CD8-positive, alpha-beta memory T cell (primary cell): ENCODE measurements around the gene SCARB2. TPM values are rescaled to one million over a fixed set of nuclear protein-coding genes. Genes with fewer than 3 reads are reported as not detected.

Experiments used
- CTCF ChIA-PET: fragments of 350-600 bp; sonication (Branson Sonifier 250); formaldehyde crosslinking; loops from one replicate; lab custom pipeline; 2021; ENCODE audit warnings: antibody characterized with exemption; lab: Charles Lee
- POLR2A ChIA-PET: fragments of 350-600 bp; sonication (Branson Sonifier 250); formaldehyde crosslinking; loops from one replicate; lab custom pipeline; 2021; ENCODE audit warnings: antibody characterized with exemption; lab: Charles Lee
- DNase-seq, 5 donors: peaks; one replicate each; pipeline versions ENCODE4 v3.0.0 to v3.0.0-alpha.2; 2020 to 2022; ENCODE audit warnings: mixed read lengths in 1 of 5
- H3K27ac ChIP-seq: one replicate; pipeline ENCODE4 v1.7.0; 2013; ENCODE audit warnings: low read depth, mild to moderate bottlenecking, low read length, moderate library complexity
- H3K27me3 ChIP-seq: 2 replicates; pipeline ENCODE4 v1.7.0; 2013; ENCODE audit warnings: low read length, mild to moderate bottlenecking; ENCODE audit not compliant: insufficient read depth, poor library complexity, severe bottlenecking
- H3K36me3 ChIP-seq: 2 replicates; pipeline ENCODE4 v1.7.0; 2013; ENCODE audit warnings: mild to moderate bottlenecking, low read length, moderate library complexity; ENCODE audit not compliant: insufficient read depth
- H3K4me1 ChIP-seq: 2 replicates; pipeline ENCODE4 v1.7.0; 2013; ENCODE audit warnings: mild to moderate bottlenecking, low read length, moderate library complexity; ENCODE audit not compliant: insufficient read depth
- H3K4me3 ChIP-seq: 2 replicates; pipeline ENCODE4 v1.7.0; 2013; ENCODE audit warnings: mild to moderate bottlenecking, low read length
- H3K9me3 ChIP-seq: 2 replicates; pipeline ENCODE4 v1.7.0; 2013; ENCODE audit warnings: mild to moderate bottlenecking, low read length
- H3K27ac Mint-ChIP-seq, 8 donors: one replicate each; pipeline ENCODE4 v1.8.0; 2020 to 2021; ENCODE audit warnings: mixed read lengths in 8 of 8, mild to moderate bottlenecking in 6 of 8, inconsistent platforms in 3 of 8, moderate library complexity in 3 of 8
- H3K27me3 Mint-ChIP-seq, 2 donors: one replicate each; pipeline ENCODE4 v1.8.0; 2020 to 2021; ENCODE audit warnings: mixed read lengths in 2 of 2, mild to moderate bottlenecking in 1 of 2, moderate library complexity in 1 of 2
- H3K36me3 Mint-ChIP-seq, 3 donors: one replicate each; pipeline ENCODE4 v1.8.0; 2020 to 2021; ENCODE audit warnings: mixed read lengths in 3 of 3, inconsistent platforms in 1 of 3, mild to moderate bottlenecking in 1 of 3
- H3K4me1 Mint-ChIP-seq, 3 donors: one replicate each; pipeline ENCODE4 v1.8.0; 2020 to 2021; ENCODE audit warnings: mixed read lengths in 3 of 3, inconsistent platforms in 1 of 3, mild to moderate bottlenecking in 1 of 3
- H3K4me3 Mint-ChIP-seq, 7 donors: one replicate each; pipeline ENCODE4 v1.8.0; 2020 to 2021; ENCODE audit warnings: mixed read lengths in 7 of 7, mild to moderate bottlenecking in 6 of 7, moderate library complexity in 4 of 7, inconsistent platforms in 2 of 7
- H3K9me3 Mint-ChIP-seq, 5 donors: one replicate each; pipeline ENCODE4 v1.8.0; 2020 to 2022; ENCODE audit warnings: mixed read lengths in 5 of 5, mild to moderate bottlenecking in 3 of 5, moderate library complexity in 2 of 5, inconsistent platforms in 1 of 5
- polyA plus RNA-seq: library from polyadenylated mRNA; unstranded; fragments of 300-500 nt; fragmentation: Illumina TruSeq; gene quantifications from one replicate; pipeline ENCODE4 v1.2.3, GENCODE V29; 2021
- total RNA-seq, 2 experiments: library from RNA; stranded (reverse); gene quantifications; one replicate each; pipeline ENCODE4 v1.2.3, GENCODE V29; 2021

SCARB2 gene
- total and polyA plus RNA-seq, 3 experiments from 2014 or later: 6.2 to 17.6 (median 6.7) TPM

- Histone ChIP-seq H3K27me3 (no peaks in the 10 kb centered on the region), H3K4me1 (no peaks in the 10 kb centered on the region), H3K9me3 (no peaks in the 10 kb centered on the region), H3K36me3 (no peaks in the 10 kb centered on the region), H3K4me3 (no peak overlapping the region), H3K27ac (no peak overlapping the region)
- Mint-ChIP-seq H3K4me3 (no peak overlapping the region), H3K27me3 (peaks cover 4 to 31% of the 10 kb centered on the region in 2 donors), H3K36me3 (peaks cover 0 to 17% (median 2%) of the 10 kb centered on the region in 3 donors), H3K4me1 (no peaks in the 10 kb centered on the region), H3K27ac (no peak overlapping the region), H3K9me3 (peaks cover 10 to 15% (median 14%) of the 10 kb centered on the region in 5 donors)
- no peak for DNase-seq
- POLR2A ChIA-PET: no interaction called here
- CTCF ChIA-PET: no interaction called here
Observed at GRCh38 chr4:76235915-76236314, 22.3 kb upstream of the SCARB2 start.

- Histone ChIP-seq H3K4me3 (no peak overlapping the region), H3K27me3 (no peaks in the 10 kb centered on the region), H3K27ac (no peak overlapping the region), H3K9me3 (no peaks in the 10 kb centered on the region), H3K36me3 (no peaks in the 10 kb centered on the region), H3K4me1 (no peaks in the 10 kb centered on the region)
- no peak for DNase-seq
- Mint-ChIP-seq H3K4me1 (no peaks in the 10 kb centered on the region), H3K4me3 (no peak overlapping the region), H3K27me3 (peaks cover 4 to 26% of the 10 kb centered on the region in 2 donors), H3K27ac (no peak overlapping the region), H3K36me3 (peaks cover 0 to 12% (median 0%) of the 10 kb centered on the region in 3 donors), H3K9me3 (peaks cover 5 to 10% (median 9%) of the 10 kb centered on the region in 5 donors)
- ChIA-PET CTCF (no interaction called here), POLR2A (no interaction called here)
Observed at GRCh38 chr4:76235407-76235806, 21.8 kb upstream of the SCARB2 start.

- Histone ChIP-seq H3K36me3 (no peaks in the 10 kb centered on the region), H3K4me3 (no peak overlapping the region), H3K9me3 (no peaks in the 10 kb centered on the region), H3K4me1 (no peaks in the 10 kb centered on the region), H3K27me3 (no peaks in the 10 kb centered on the region), H3K27ac (peak overlapping the region; percentile 59)
- Mint-ChIP-seq H3K9me3 (peaks cover under 1 to 7% (median 2%) of the 10 kb centered on the region in 5 donors), H3K27ac (no peak overlapping the region), H3K36me3 (peaks cover 0 to 6% (median 0%) of the 10 kb centered on the region in 3 donors), H3K4me3 (no peak overlapping the region), H3K27me3 (peaks cover 5 to 26% of the 10 kb centered on the region in 2 donors), H3K4me1 (no peaks in the 10 kb centered on the region)
- POLR2A ChIA-PET: no interaction called here
- CTCF ChIA-PET: no interaction called here
- DNase-seq: no peak
Observed at GRCh38 chr4:76234679-76235044, 21.0 kb upstream of the SCARB2 start.

GRCh38 chr4:76233967-76234678 is 20.5 kb upstream of the SCARB2 start:
- Histone ChIP-seq H3K9me3 (no peaks in the 10 kb centered on the region), H3K36me3 (no peaks in the 10 kb centered on the region), H3K27me3 (no peaks in the 10 kb centered on the region), H3K27ac (peak overlapping the region; percentile 59), H3K4me1 (no peaks in the 10 kb centered on the region), H3K4me3 (no peak overlapping the region)
- Mint-ChIP-seq H3K27me3 (peaks cover 5 to 27% of the 10 kb centered on the region in 2 donors), H3K4me3 (no peak overlapping the region), H3K9me3 (peaks cover 0 to 11% (median 6%) of the 10 kb centered on the region in 5 donors), H3K27ac (no peak overlapping the region), H3K36me3 (peaks cover 0 to 8% (median 0%) of the 10 kb centered on the region in 3 donors), H3K4me1 (no peaks in the 10 kb centered on the region)
- POLR2A ChIA-PET: no interaction called here
- CTCF ChIA-PET: no interaction called here
- DNase-seq: no peak

GRCh38 chr4:76233529-76233928 is 19.9 kb upstream of the SCARB2 start:
- peaks cover 5 to 33% of the 10 kb centered on the region in 2 donors for H3K27me3 Mint-ChIP-seq
- no peaks in the 10 kb centered on the region for H3K4me1 Mint-ChIP-seq
- ChIA-PET CTCF (no interaction called here), POLR2A (no interaction called here)
- no peak overlapping the region for H3K4me3 ChIP-seq
- no peaks in the 10 kb centered on the region for H3K9me3 ChIP-seq
- no peaks in the 10 kb centered on the region for H3K4me1 ChIP-seq
- H3K27ac Mint-ChIP-seq: no peak overlapping the region
- DNase-seq: no peak
- H3K27me3 ChIP-seq: no peaks in the 10 kb centered on the region
- peak overlapping the region; percentile 59 for H3K27ac ChIP-seq
- H3K36me3 ChIP-seq: no peaks in the 10 kb centered on the region
- H3K4me3 Mint-ChIP-seq: no peak overlapping the region
- H3K36me3 Mint-ChIP-seq: peaks cover 0 to 14% (median 0%) of the 10 kb centered on the region in 3 donors
- H3K9me3 Mint-ChIP-seq: peaks cover 6 to 16% (median 12%) of the 10 kb centered on the region in 5 donors

GRCh38 chr4:76233083-76233482 is 19.5 kb upstream of the SCARB2 start:
- ChIA-PET CTCF (no interaction called here), POLR2A (no interaction called here)
- H3K4me3 Mint-ChIP-seq: no peak overlapping the region
- Histone ChIP-seq H3K27ac (peak overlapping the region; percentile 59), H3K4me3 (no peak overlapping the region), H3K27me3 (no peaks in the 10 kb centered on the region), H3K9me3 (no peaks in the 10 kb centered on the region), H3K36me3 (no peaks in the 10 kb centered on the region), H3K4me1 (no peaks in the 10 kb centered on the region)
- peaks cover 5 to 33% of the 10 kb centered on the region in 2 donors for H3K27me3 Mint-ChIP-seq
- peaks cover 0 to 15% (median 0%) of the 10 kb centered on the region in 3 donors for H3K36me3 Mint-ChIP-seq
- peaks cover 7 to 19% (median 14%) of the 10 kb centered on the region in 5 donors for H3K9me3 Mint-ChIP-seq
- DNase-seq: no peak
- no peak overlapping the region for H3K27ac Mint-ChIP-seq
- no peaks in the 10 kb centered on the region for H3K4me1 Mint-ChIP-seq

- Histone ChIP-seq H3K36me3 (no peaks in the 10 kb centered on the region), H3K4me3 (no peak overlapping the region), H3K4me1 (no peaks in the 10 kb centered on the region), H3K9me3 (no peaks in the 10 kb centered on the region), H3K27me3 (no peaks in the 10 kb centered on the region), H3K27ac (no peak overlapping the region)
- no peaks in the 10 kb centered on the region for H3K4me1 Mint-ChIP-seq
- no peak overlapping the region for H3K4me3 Mint-ChIP-seq
- ChIA-PET CTCF (no interaction called here), POLR2A (no interaction called here)
- DNase-seq: no peak
- peaks cover 0 to 19% (median 2%) of the 10 kb centered on the region in 3 donors for H3K36me3 Mint-ChIP-seq
- H3K27ac Mint-ChIP-seq: no peak overlapping the region
- peaks cover 5 to 36% of the 10 kb centered on the region in 2 donors for H3K27me3 Mint-ChIP-seq
- peaks cover 9 to 23% (median 17%) of the 10 kb centered on the region in 5 donors for H3K9me3 Mint-ChIP-seq
Observed at GRCh38 chr4:76232681-76233080, 19.1 kb upstream of the SCARB2 start.

GRCh38 chr4:76226418-76226817 is 12.8 kb upstream of the SCARB2 start:
- Mint-ChIP-seq H3K4me1 (no peaks in the 10 kb centered on the region), H3K36me3 (peaks cover 0 to 28% (median 3%) of the 10 kb centered on the region in 3 donors), H3K27ac (no peak overlapping the region), H3K27me3 (peaks cover 3 to 30% of the 10 kb centered on the region in 2 donors), H3K9me3 (peaks cover 12 to 28% (median 20%) of the 10 kb centered on the region in 5 donors), H3K4me3 (no peak overlapping the region)
- Histone ChIP-seq H3K4me3 (no peak overlapping the region), H3K36me3 (no peaks in the 10 kb centered on the region), H3K4me1 (no peaks in the 10 kb centered on the region), H3K27ac (no peak overlapping the region), H3K27me3 (no peaks in the 10 kb centered on the region), H3K9me3 (no peaks in the 10 kb centered on the region)
- POLR2A ChIA-PET: no interaction called here
- no peak for DNase-seq
- CTCF ChIA-PET: no interaction called here
